Lung (tissue), 12 donors: ENCODE measurements around the gene CEACAM7. TPM values are rescaled to one million over a fixed set of nuclear protein-coding genes. Genes with fewer than 3 reads are reported as not detected.

Experiments
- ATAC-seq: fragments of 200-7000 bp; cut with Tn5 transposase; one replicate; pipeline ENCODE4 v1.9.1; 2020; ENCODE audit warnings: moderate number of reproducible peaks; ENCODE audit not compliant: insufficient read depth, low FRiP score
- DNase-seq, 3 donors: peaks; one replicate each; pipeline ENCODE4 v3.0.0-alpha.2; 2013 to 2017
- H3K27ac ChIP-seq, 2 donors: one replicate each; pipeline ENCODE4 v1.5.1; 2013; ENCODE audit warnings: mild to moderate bottlenecking in 2 of 2, moderate library complexity in 2 of 2, control low read depth in 1 of 2, inconsistent platforms in 1 of 2, low read depth in 1 of 2, low read length in 1 of 2
- H3K27me3 ChIP-seq, 3 donors: one replicate each; pipeline ENCODE4 v1.5.1; 2013; ENCODE audit warnings: low read length in 2 of 3; ENCODE audit not compliant: control insufficient read depth in 3 of 3, insufficient read depth in 3 of 3
- H3K36me3 ChIP-seq, 4 donors: one replicate each; pipeline ENCODE4 v1.5.1; 2013; ENCODE audit warnings: low read length in 4 of 4, mild to moderate bottlenecking in 1 of 4, moderate library complexity in 1 of 4; ENCODE audit not compliant: control insufficient read depth in 4 of 4, insufficient read depth in 4 of 4
- H3K4me1 ChIP-seq, 5 donors: one replicate each; pipeline ENCODE4 v1.5.1; 2013; ENCODE audit warnings: low read length in 5 of 5, mild to moderate bottlenecking in 2 of 5, moderate library complexity in 1 of 5; ENCODE audit not compliant: control insufficient read depth in 5 of 5, insufficient read depth in 5 of 5
- H3K4me3 ChIP-seq: one replicate; pipeline ENCODE4 v1.5.1; 2013; ENCODE audit warnings: mild to moderate bottlenecking, control low read depth, moderate library complexity
- H3K9ac ChIP-seq, 2 donors: one replicate each; pipeline ENCODE4 v1.5.1; 2013; ENCODE audit warnings: low read length in 2 of 2, control low read depth in 1 of 2; ENCODE audit not compliant: insufficient read depth in 1 of 2
- H3K9me3 ChIP-seq, 4 donors: one replicate each; pipeline ENCODE4 v1.5.1; 2013; ENCODE audit warnings: low read length in 3 of 4, mild to moderate bottlenecking in 1 of 4, moderate library complexity in 1 of 4; ENCODE audit not compliant: control insufficient read depth in 4 of 4, insufficient read depth in 3 of 4
- CTCF ChIP-seq: IDR thresholded peaks from 2 replicates; pipeline ENCODE4 v1.5.1; 2012; ENCODE audit warnings: mild to moderate bottlenecking; ENCODE audit errors: control extremely low read depth, extremely low read depth
- WGBS, 2 donors: extraction: QIAGEN DNeasy Blood & Tissue Kit; methylation state at CpG; one replicate each; pipeline ENCODE4 v1.1.7; 2013; 5-methylcytosine and 5-hydroxymethylcytosine counted together
- polyA plus RNA-seq, 2 donors: library from polyadenylated mRNA; stranded (reverse); fragments of 200-250 nt; gene quantifications; one replicate each; pipeline ENCODE4 v1.2.1, GENCODE V29; 2013
- total RNA-seq, 2 donors: library from RNA; depleted of rRNA in 1 of 2; stranded (reverse); fragments of >200 nt in 1 of 2; gene quantifications; one replicate each; pipeline ENCODE4 v1.2.1, GENCODE V29; 2014 to 2021
- donor health status: control.
- donor health status: control.
- donor health status: Bipolar disorder and iron deficiency.
- donor health status: healthy.
- donor health status: DM: yes; HTN: yes; CAD: no.

The CEACAM7 gene
- total and polyA plus RNA-seq, 4 donors = 0.11 to 0.41 (median 0.26) TPM

- no peak overlapping the region for H3K9ac ChIP-seq
- H3K4me3 ChIP-seq = no peak overlapping the region
- ATAC-seq = no peak
- H3K36me3 ChIP-seq = no peaks in the 10 kb centered on the region
- WGBS, 2 donors = 70 to 75% methylated on average over 8 of the region's 8 CpGs
- H3K27me3 ChIP-seq = no peaks in the 10 kb centered on the region
- H3K27ac ChIP-seq = no peak overlapping the region
- TF ChIP-seq CTCF = no peak
- no peaks in the 10 kb centered on the region for H3K4me1 ChIP-seq
- no peak for DNase-seq
- H3K9me3 ChIP-seq = peaks cover 0 to 3% (median 0%) of the 10 kb centered on the region in 4 donors
Measured at GRCh38 chr19:41627966-41628675, 59.9 kb downstream of the CEACAM7 start.

- Histone ChIP-seq H3K4me3 (no peak within 1 kb of the TSS), H3K9ac (no peak within 1 kb of the TSS), H3K36me3 (no peaks in the 10 kb centered on the region), H3K27me3 (no peaks in the 10 kb centered on the region), H3K4me1 (no peaks in the 10 kb centered on the region), H3K27ac (peak within 1 kb of the TSS in 1 of 2 donors; percentile 76), H3K9me3 (peaks cover 0 to 3% (median 0%) of the 10 kb centered on the region in 4 donors)
- 8 to 13% methylated on average over 7 of the region's 7 CpGs for WGBS, 2 donors
- no peak for TF ChIP-seq CTCF
- peak in 1 of 3 donors; percentile 0 for DNase-seq
- peak; percentile 62 for ATAC-seq
Measured at GRCh38 chr19:41626877-41627276, 61.2 kb downstream of the CEACAM7 start, which contains the start of gene CEACAM4. CEACAM4 (minus strand) TSS chr19:41627074; CDS start chr19:41626963, 111 bp downstream.

- H3K9me3 ChIP-seq = peaks cover 0 to 3% (median 0%) of the 10 kb centered on the region in 4 donors
- H3K4me1 ChIP-seq = no peaks in the 10 kb centered on the region
- WGBS, 2 donors = 32 to 33% methylated on average over 3 of the region's 3 CpGs
- H3K36me3 ChIP-seq = no peaks in the 10 kb centered on the region
- no peak overlapping the region for H3K9ac ChIP-seq
- no peak overlapping the region for H3K4me3 ChIP-seq
- ATAC-seq = no peak
- DNase-seq = no peak
- no peak for TF ChIP-seq CTCF
- H3K27ac ChIP-seq = no peak overlapping the region
- no peaks in the 10 kb centered on the region for H3K27me3 ChIP-seq
Measured at GRCh38 chr19:41626278-41626677, 61.8 kb downstream of the CEACAM7 start.
